Measurements from ENCODE around the gene HEG1.

GRCh38 chr3:125048282-125048681 lies 7.5 kb downstream of the HEG1 start:
- TF ChIP-seq ELK1 (IDR thresholded peaks at IDR 0.05; ENCODE audit: borderline replicate concordance, low read depth, low read length) (no peak), CTCF (conservative IDR thresholded peaks at IDR 0.05; ENCODE audit: low read depth, low read length) (no peak), RAD21 (IDR thresholded peaks at IDR 0.05; ENCODE audit: low read length) (no peak), POLR2A (IDR thresholded peaks at IDR 0.05; ENCODE audit: low read depth, low read length) (no peak), RFX5 (IDR thresholded peaks at IDR 0.05; ENCODE audit: low read depth, low read length) (no peak), NFE2L2 (IDR thresholded peaks at IDR 0.05; ENCODE audit: low read depth, low read length) (no peak), CEBPB (IDR thresholded peaks at IDR 0.05; ENCODE audit: low read depth, low read length) (no peak), SMC3 (IDR thresholded peaks at IDR 0.05; ENCODE audit: low read depth, low read length) (no peak), MXI1 (IDR thresholded peaks at IDR 0.05; ENCODE audit: borderline replicate concordance, low read depth, low read length) (no peak)
